MM.1S (cell line): ENCODE measurements around the gene ZNF624.

ENCODE experiments used
- EZH2phosphoT487 ChIP-seq: fragments of 300-600 bp; sonication (generic); IDR thresholded peaks from 2 replicates; pipeline ENCODE4 v1.6.1; 2018; ENCODE audit warnings: antibody characterized with exemption, low read length
- TF ChIP-seq, protein P1 (sequence below): fragments of 300-600 bp; sonication (generic); IDR thresholded peaks from 2 replicates; pipeline ENCODE4 v1.5.1; 2016; ENCODE audit warnings: antibody characterized with exemption, low read length, mixed read lengths

DNA sequence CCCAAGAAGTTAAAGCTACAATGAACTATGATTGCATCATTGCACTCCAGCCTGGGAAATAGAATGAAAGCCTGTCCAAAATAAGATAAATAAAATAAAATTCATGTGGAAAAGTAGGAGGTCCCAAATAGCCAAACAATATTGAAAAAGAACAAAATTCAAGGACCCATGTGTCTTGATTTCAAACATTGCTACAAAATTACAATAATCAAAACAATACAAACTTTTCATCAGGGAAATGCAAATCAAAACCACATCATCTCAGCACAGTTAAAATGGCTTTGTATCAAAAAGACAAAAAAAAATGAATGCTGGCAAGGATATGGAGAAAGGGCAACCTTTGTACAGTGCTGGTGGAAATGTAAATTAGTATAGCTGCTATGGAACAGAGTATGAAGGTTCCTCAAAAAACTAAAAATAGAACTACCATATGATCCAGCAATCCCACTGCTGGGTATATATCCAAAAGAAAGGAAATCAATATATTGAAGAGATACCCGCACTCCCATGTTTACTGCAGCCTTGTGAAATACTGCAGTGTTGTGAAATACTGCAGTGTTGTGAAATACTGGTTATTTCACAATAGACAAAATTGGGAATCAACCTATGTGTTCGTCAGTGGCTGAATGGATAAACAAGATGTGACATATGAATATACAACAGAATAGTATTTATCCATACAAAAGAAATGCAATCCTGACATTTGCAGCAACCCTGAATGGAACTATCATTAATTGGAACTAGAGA, 60.1 kb downstream of the ZNF624 start:
- TF ChIP-seq EZH2phosphoT487 = no peak
- TF ChIP-seq, protein P1, sequence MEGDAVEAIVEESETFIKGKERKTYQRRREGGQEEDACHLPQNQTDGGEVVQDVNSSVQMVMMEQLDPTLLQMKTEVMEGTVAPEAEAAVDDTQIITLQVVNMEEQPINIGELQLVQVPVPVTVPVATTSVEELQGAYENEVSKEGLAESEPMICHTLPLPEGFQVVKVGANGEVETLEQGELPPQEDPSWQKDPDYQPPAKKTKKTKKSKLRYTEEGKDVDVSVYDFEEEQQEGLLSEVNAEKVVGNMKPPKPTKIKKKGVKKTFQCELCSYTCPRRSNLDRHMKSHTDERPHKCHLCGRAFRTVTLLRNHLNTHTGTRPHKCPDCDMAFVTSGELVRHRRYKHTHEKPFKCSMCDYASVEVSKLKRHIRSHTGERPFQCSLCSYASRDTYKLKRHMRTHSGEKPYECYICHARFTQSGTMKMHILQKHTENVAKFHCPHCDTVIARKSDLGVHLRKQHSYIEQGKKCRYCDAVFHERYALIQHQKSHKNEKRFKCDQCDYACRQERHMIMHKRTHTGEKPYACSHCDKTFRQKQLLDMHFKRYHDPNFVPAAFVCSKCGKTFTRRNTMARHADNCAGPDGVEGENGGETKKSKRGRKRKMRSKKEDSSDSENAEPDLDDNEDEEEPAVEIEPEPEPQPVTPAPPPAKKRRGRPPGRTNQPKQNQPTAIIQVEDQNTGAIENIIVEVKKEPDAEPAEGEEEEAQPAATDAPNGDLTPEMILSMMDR = no peak
